Measurements from ENCODE around the gene RASAL2.

- TF ChIP-seq POLR2A (IDR thresholded peaks at IDR 0.05; ENCODE audit: low read depth, low read length) = no peak
- TF ChIP-seq POLR2AphosphoS5 (IDR thresholded peaks at IDR 0.05; ENCODE audit: low read depth, low read length) = no peak
- TF ChIP-seq TAF1 (IDR thresholded peaks at IDR 0.05; ENCODE audit: borderline replicate concordance, low read depth, low read length) = no peak
Observed at GRCh38 chr1:178086294-178086693, 7.6 kb upstream of the RASAL2 start.

All from GM12892 (cell line).